ENCODE measurements around the gene ASNSD1. TPM values are rescaled to one million over a fixed set of nuclear protein-coding genes. Genes with fewer than 3 reads are reported as not detected.

The ASNSD1 gene
- polyA plus RNA-seq, 1 of the 3 experiments (the other 2 are of a cell fraction) = 15.5 TPM

DNA sequence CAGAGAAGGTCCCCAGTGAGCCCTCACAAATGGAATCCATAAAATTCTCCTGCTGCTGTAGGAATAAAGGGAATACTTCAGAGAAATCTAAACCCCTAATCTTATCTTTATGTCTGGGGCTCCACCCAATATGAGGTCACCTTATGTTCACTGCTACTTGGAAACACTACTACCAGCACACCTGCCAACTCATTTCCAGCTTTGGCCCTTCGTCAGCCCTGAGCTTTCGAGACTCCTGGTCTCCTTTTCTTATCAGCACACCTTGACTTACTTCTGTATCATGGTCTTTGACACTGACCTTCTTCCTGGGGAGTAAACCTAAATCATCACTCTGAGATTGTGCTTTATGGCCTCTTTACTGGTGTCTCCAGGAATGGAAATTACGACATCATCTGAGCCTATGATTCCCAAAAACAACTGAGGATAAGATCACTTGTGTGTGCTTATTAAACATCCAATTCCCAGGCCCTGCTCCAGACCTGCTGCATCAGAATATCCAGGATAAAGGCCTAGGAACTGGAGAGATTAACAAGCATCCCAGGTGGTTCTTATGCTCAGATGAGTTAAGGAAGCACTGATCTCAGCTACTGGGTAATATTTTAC lies 22.2 kb upstream of the ASNSD1 start:
- no peaks in the 10 kb centered on the region for H3K4me1 ChIP-seq (ENCODE audit: control insufficient read depth in 1 of 2, insufficient read depth in 2 of 2, low read depth in 1 of 2, low read length in 1 of 2)
- DNase-seq = no peak
- H3K27ac ChIP-seq (ENCODE audit: low read depth in 2 of 2, low read length in 1 of 2) = no peak overlapping the region
- no peaks in the 10 kb centered on the region for H3K27me3 ChIP-seq (ENCODE audit: insufficient read depth)
- no peaks in the 10 kb centered on the region for H3K36me3 ChIP-seq (replicated peaks in 1 of 2; ENCODE audit: control insufficient read depth in 1 of 2, insufficient read depth in 2 of 2, low read length in 1 of 2)
- H3K4me2 ChIP-seq = no peak overlapping the region
- WGBS (ENCODE audit: low lambda C conversion rate) = 53% methylated on average over 3 of the region's 3 CpGs
- peaks cover 3% of the 10 kb centered on the region for H3F3A ChIP-seq (replicated peaks; ENCODE audit: insufficient read depth)
- no peaks in the 10 kb centered on the region for H3K9me2 ChIP-seq
- no peaks in the 10 kb centered on the region for H4K20me1 ChIP-seq (ENCODE audit: insufficient read depth)
- H2AFZ ChIP-seq (ENCODE audit: low read depth) = no peak overlapping the region
- H3K9ac ChIP-seq = no peak overlapping the region
- no peak for TF ChIP-seq SIN3A (IDR thresholded peaks at IDR 0.05; ENCODE audit: borderline replicate concordance, low read depth, low read length)
- TF ChIP-seq, protein P1, sequence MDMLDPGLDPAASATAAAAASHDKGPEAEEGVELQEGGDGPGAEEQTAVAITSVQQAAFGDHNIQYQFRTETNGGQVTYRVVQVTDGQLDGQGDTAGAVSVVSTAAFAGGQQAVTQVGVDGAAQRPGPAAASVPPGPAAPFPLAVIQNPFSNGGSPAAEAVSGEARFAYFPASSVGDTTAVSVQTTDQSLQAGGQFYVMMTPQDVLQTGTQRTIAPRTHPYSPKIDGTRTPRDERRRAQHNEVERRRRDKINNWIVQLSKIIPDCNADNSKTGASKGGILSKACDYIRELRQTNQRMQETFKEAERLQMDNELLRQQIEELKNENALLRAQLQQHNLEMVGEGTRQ (IDR thresholded peaks at IDR 0.05; ENCODE audit: borderline replicate concordance, low read depth, low read length) = no peak
- TF ChIP-seq RCOR1 (IDR thresholded peaks at IDR 0.05; ENCODE audit: low read length) = no peak
- TF ChIP-seq RAD21 (IDR thresholded peaks at IDR 0.05; ENCODE audit: low read length) = no peak
- TF ChIP-seq, protein P2, sequence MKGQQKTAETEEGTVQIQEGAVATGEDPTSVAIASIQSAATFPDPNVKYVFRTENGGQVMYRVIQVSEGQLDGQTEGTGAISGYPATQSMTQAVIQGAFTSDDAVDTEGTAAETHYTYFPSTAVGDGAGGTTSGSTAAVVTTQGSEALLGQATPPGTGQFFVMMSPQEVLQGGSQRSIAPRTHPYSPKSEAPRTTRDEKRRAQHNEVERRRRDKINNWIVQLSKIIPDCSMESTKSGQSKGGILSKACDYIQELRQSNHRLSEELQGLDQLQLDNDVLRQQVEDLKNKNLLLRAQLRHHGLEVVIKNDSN (IDR thresholded peaks at IDR 0.05; ENCODE audit: borderline replicate concordance, low read depth) = no peak
- no peak for TF ChIP-seq FOXM1 (IDR thresholded peaks at IDR 0.05; ENCODE audit: low read depth)
- no peak for TF ChIP-seq TEAD4 (IDR thresholded peaks at IDR 0.05; ENCODE audit: borderline replicate concordance, insufficient read depth)
- no peak for TF ChIP-seq YY1 (IDR thresholded peaks at IDR 0.05; ENCODE audit: low read depth)
- TF ChIP-seq MXI1 (IDR thresholded peaks at IDR 0.05; ENCODE audit: low read depth, low read length) = no peak
- TF ChIP-seq NFIC (IDR thresholded peaks at IDR 0.05; ENCODE audit: borderline replicate concordance) = no peak
- TF ChIP-seq, protein P3, sequence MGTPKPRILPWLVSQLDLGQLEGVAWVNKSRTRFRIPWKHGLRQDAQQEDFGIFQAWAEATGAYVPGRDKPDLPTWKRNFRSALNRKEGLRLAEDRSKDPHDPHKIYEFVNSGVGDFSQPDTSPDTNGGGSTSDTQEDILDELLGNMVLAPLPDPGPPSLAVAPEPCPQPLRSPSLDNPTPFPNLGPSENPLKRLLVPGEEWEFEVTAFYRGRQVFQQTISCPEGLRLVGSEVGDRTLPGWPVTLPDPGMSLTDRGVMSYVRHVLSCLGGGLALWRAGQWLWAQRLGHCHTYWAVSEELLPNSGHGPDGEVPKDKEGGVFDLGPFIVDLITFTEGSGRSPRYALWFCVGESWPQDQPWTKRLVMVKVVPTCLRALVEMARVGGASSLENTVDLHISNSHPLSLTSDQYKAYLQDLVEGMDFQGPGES (IDR thresholded peaks at IDR 0.05; ENCODE audit: low read depth, low read length) = no peak
- TF ChIP-seq NRF1 (IDR thresholded peaks at IDR 0.05; ENCODE audit: low read depth, low read length) = no peak
- TF ChIP-seq FOSL2 (IDR thresholded peaks at IDR 0.05; ENCODE audit: borderline replicate concordance, low read depth) = no peak
- no peak for TF ChIP-seq EP300 (IDR thresholded peaks at IDR 0.05; ENCODE audit: borderline replicate concordance in 1 of 2, low read depth in 1 of 2, low read length in 1 of 2)
- ChIA-PET CTCF (interaction anchor here (1.7 kb wide), 1 partner anchor 22 kb away, joined by 7 read pairs; the partner anchor contains the start of gene ASNSD1), POLR2A (no interaction called here)
- H3K79me2 ChIP-seq (ENCODE audit: insufficient read depth) = no peaks in the 10 kb centered on the region
- no peak overlapping the region for H3K4me3 ChIP-seq (ENCODE audit: low read depth in 2 of 2, low read length in 1 of 2)
- no peaks in the 10 kb centered on the region for H3K9me3 ChIP-seq

DNA sequence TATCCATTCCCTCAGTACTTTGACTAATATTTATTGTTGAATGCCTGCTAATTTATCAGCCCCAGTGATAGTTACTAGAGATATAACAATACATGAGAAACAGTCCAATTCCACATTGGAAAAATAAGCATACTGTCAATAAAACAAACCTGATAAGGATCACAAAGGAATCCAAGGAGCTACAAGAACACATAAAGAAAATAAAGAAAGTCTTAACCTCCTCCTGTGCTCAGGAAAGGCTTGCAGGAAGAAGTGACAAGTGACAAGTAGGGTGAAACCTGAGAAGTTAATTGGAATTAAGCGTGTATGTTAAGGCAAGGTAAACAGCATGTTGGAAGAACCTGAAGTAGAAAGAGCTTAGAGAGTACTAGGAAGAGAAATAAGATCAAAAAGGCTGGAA lies 20.3 kb upstream of the ASNSD1 start:
- no peak for DNase-seq
- Histone ChIP-seq H3F3A (replicated peaks; ENCODE audit: insufficient read depth) (no peaks in the 10 kb centered on the region), H4K20me1 (ENCODE audit: insufficient read depth) (no peaks in the 10 kb centered on the region), H3K4me1 (ENCODE audit: control insufficient read depth in 1 of 2, insufficient read depth in 2 of 2, low read depth in 1 of 2, low read length in 1 of 2) (no peaks in the 10 kb centered on the region), H3K27me3 (ENCODE audit: insufficient read depth) (no peaks in the 10 kb centered on the region), H2AFZ (ENCODE audit: low read depth) (no peak overlapping the region), H3K9me3 (no peaks in the 10 kb centered on the region), H3K4me3 (ENCODE audit: low read depth in 2 of 2, low read length in 1 of 2) (no peak overlapping the region), H3K36me3 (replicated peaks in 1 of 2; ENCODE audit: control insufficient read depth in 1 of 2, insufficient read depth in 2 of 2, low read length in 1 of 2) (no peaks in the 10 kb centered on the region), H3K4me2 (no peak overlapping the region), H3K27ac (ENCODE audit: low read depth in 2 of 2, low read length in 1 of 2) (no peak overlapping the region), H3K79me2 (ENCODE audit: insufficient read depth) (no peaks in the 10 kb centered on the region), H3K9ac (no peak overlapping the region), H3K9me2 (no peaks in the 10 kb centered on the region)
- ChIA-PET POLR2A (no interaction called here), CTCF (interaction anchor here (0.6 to 1.6 kb wide), 2 partner anchors 9 to 20 kb away, joined by 3 to 5 read pairs; partner anchors contain the start of gene ASNSD1)
- 92% methylated on average over 1 of the region's 1 CpG for WGBS (ENCODE audit: low lambda C conversion rate)
- TF ChIP-seq, protein P4, sequence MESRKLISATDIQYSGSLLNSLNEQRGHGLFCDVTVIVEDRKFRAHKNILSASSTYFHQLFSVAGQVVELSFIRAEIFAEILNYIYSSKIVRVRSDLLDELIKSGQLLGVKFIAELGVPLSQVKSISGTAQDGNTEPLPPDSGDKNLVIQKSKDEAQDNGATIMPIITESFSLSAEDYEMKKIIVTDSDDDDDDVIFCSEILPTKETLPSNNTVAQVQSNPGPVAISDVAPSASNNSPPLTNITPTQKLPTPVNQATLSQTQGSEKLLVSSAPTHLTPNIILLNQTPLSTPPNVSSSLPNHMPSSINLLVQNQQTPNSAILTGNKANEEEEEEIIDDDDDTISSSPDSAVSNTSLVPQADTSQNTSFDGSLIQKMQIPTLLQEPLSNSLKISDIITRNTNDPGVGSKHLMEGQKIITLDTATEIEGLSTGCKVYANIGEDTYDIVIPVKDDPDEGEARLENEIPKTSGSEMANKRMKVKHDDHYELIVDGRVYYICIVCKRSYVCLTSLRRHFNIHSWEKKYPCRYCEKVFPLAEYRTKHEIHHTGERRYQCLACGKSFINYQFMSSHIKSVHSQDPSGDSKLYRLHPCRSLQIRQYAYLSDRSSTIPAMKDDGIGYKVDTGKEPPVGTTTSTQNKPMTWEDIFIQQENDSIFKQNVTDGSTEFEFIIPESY (IDR thresholded peaks at IDR 0.05; ENCODE audit: borderline replicate concordance, low read depth) = no peak
- no peak for TF ChIP-seq YY1 (IDR thresholded peaks at IDR 0.05; ENCODE audit: low read depth)
- TF ChIP-seq FOXJ3 (CRISPR knock-in tag; IDR thresholded peaks at IDR 0.05) = no peak
- TF ChIP-seq, protein P5, sequence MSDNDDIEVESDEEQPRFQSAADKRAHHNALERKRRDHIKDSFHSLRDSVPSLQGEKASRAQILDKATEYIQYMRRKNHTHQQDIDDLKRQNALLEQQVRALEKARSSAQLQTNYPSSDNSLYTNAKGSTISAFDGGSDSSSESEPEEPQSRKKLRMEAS (IDR thresholded peaks at IDR 0.05; ENCODE audit: low read depth) = no peak
- no peak for TF ChIP-seq ELF1 (IDR thresholded peaks at IDR 0.05)
- TF ChIP-seq, protein P3 (IDR thresholded peaks at IDR 0.05; ENCODE audit: low read depth, low read length) = no peak
- TF ChIP-seq JUND (IDR thresholded peaks at IDR 0.05) = no peak
